ENCODE data around the gene FBXL19.
"Not testable (repeated sequence)": the region's sequence is repeated elsewhere in the genome, so short reads cannot be mapped to it uniquely, and the experiment has no call there.

FBXL19 gene

DNA sequence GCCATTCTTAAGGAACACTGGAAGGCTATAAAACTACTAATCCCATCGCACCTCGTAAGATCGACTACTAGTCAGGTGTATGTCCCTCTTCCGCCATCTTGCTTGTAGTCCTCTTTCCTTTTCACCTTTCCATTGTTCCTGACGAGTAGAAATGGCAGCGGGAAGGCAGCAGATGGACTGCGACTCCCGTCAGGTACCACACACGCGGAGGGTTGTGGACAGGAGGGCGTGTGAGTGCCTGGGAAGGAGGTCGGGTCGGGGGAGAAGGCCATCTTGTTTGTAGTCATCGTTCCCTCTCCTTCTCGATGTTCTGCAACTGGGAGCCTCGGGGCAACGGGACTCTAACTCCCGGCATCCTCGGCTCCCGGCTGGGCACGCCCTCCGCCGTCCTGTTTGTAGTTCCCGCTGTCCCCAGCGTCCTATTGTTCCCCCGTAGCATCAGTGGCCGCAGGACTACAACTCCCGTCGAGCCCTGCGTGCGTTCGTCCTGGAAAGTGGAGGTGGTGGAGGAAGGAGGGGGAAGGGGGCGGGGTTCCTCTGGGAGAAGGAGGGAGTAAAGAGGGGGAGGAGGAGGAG lies 324 bp upstream of the FBXL19 start:
- DNase-seq, result peak; percentile 98

DNA sequence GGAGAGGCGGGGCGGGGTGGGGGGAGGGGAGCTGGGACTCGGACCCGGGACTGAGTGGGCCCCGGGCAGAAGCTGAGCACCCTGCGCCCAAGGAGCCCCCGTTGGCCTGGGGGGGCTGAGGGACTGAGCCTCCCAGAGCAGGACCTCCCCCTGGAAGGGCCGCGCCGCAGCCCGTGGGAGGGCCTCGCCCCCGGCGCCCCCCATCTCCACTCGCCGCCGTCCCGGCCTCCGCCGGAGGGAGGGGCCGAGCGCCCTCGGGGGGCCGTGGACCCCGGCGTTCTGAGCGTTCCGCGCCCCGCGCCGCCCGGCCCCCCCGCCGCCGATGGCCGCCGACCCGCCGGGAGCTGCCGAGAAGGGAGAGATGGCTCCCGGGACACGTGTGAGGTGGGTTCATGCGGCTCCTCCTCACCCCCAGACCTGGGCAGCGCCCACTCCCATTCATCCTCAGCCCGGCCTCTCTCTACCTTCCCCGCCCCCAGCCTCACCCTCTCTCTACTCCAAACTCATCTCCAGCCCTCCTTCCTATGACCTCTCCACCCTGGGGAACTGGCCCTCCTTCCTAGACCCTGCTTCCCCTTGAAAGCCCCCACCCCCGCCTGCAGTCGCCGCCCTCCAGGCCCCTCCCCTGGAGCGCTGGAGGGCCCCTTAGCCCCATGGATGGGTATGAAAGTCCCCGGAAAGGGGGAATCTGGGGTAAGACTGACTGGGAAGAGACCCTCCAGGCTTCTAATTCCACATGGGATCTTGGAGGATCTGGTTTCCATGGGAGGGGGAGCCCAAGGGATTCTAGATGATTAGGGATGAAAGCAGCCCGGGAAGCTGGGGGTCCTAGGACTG lies 922 bp downstream of the FBXL19 start:
- no peak for DNase-seq

DNA sequence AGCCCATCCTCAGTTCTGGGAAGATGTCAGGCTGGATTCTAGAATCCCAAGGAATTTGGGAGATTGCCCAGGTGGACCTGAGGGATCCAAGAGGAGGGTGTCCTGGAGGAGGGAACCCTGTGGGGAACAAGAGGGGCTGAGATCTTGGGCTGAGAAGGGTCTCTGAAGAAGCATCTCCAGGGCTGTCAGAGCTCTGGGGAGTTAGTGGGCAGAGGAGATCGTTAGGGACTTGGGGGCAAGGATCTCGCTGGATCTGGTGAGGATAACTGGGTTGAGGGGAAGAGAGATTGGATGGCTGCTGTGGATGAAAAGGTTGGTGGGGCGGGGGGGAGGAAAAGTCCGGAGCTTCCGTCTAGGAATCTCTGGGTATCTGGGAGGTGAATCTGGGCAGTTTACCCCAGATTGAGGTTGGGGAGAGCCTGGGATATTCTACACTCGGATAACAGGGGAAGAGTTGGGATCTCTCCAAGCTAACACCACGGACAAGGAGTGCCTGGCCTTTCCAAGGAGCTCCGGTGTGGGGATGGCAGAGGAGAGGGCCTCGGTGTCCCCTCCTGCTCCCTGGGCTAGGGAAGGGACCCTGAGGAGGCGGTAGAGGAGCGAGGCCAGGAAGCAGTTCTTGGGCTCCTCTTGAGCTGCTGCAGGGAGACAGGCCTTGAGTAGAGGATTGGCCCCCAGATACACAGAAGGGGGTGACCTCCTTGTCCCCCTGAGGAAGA lies 1.7 kb downstream of the FBXL19 start:
- no peak for DNase-seq

DNA sequence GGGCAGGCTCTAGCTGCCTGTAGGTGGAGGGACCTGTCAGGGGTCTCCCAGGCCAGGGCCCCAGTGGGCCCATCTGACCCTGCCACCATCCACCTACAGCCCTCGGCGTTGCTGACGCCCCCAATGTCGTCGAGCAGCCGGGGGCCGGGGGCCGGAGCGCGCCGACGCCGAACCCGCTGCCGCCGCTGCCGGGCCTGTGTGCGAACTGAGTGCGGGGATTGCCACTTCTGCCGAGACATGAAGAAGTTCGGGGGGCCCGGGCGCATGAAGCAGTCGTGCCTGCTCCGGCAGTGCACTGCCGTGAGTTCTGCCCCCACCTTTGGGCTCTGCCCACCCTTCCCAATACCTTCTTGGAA lies 2.2 kb downstream of the FBXL19 start:
- no peak for DNase-seq

DNA sequence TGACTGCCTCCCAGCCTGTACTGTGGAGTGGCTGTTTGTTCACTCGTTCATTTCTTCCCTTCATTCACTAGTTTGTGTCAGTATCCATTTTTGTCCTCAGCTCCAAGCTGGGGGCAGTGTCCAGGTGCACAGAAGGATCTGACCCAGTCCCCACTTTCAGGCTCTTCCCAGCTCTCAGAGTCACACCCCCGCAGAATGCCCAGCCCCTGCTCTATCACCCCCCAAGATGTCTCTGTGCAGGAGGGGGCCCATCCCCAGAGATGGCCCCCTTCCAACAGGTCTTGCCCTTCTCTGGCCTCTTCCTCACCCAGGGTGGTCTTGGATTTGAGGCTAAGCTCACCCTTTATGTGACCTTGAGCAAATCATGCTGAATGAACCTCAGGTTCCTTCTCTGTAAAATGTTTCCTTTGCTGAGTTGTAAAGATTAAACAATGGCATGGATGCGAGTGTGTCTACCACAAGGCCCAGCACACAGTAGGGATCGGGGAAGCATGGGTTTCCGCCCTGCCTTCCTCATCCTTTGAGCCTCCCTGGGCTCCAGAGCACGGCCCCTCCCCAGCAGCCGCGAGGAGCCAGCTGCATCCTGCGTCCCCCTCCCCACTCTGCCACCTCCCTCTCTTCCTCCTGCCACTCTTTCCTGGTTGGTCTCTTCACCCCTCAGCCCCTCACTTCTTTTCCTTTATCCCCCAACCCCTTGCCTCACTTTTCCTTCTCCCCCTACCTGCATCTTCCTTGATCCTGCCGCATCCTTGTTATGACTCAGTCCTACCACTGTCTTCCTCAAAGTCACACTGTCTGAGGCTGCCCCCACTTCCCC lies 2.8 kb downstream of the FBXL19 start:
- no peak for DNase-seq

DNA sequence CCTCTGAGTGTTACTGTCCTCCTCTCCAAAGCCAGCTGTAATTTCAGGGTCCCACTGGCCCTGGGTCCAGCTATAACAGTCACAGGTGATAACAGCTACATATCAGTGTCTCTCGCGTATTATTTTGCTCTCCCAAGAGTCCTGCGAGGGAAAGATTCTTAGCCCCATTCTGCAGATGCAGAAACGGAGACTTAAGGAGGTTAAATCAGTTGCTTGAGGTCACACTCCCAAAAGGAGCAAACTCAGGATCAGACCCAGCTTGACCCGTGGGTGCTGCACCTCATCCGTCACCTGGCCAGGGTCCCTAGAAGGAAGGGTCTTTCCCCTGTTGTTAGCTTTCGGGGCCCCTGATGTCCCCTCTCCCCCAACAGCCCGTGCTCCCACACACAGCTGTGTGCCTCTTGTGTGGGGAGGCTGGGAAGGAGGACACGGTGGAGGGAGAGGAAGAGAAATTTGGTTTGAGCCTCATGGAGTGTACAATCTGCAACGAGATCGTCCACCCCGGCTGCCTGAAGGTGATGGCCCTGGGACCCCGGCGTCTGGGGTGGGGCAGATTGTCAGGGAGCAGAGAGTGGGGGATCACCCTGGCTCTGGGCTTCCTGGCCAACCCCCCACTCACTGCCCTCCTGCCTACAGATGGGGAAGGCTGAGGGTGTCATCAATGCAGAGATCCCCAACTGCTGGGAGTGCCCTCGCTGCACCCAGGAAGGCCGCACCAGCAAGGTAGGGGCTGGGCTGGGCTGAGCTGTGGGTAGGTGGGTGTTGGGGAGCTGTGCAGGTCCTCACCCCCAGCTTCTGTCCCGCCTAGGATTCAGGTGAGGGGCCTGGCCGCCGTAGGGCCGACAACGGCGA lies 3.8 kb downstream of the FBXL19 start:
- DNase-seq, result no peak

DNA sequence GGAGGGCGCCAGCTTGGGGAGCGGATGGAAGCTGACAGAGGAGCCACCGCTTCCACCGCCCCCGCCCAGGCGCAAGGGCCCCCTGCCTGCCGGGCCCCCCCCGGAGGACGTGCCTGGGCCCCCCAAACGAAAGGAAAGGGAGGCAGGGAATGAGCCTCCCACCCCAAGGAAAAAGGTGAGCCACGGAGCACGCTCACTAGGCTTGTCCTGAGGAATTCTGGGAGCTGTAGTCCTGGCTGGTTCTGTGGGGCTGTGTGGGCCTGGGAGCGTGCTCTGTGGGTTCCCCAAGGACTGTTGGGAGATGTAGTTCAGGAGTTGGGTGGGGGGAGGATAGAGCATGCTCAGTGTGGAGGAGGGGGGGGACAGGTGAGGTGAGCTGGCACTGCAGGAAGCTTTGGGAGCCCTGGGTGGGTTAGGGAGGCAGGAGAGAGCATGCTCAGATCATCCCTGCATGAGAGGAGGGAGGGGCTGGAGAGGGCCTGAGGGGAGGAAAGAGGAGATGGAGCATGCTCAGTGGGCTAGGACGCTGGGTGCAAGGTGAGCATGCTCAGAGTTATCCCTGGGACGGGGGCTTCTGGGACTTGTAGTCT lies 4.5 kb downstream of the FBXL19 start:
- DNase-seq, result peak in 1 of 2 experiments; percentile 19

DNA sequence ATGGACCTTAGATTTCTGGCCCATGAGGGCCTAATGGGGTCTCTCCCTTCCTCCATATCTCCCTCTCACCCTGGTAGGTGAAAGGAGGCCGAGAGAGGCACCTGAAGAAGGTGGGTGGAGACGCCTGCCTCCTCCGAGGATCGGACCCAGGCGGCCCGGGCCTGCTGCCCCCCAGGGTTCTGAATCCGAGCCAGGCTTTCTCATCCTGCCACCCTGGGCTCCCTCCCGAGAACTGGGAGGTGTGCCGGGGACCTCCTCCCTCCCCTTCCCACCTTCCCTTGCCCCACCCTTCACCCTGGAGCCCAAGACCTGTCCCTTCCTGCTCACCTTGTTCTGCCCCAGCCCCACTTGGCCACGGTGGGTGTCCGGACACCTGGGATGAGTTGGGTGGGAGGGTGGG lies 5.0 kb downstream of the FBXL19 start:
- no peak for DNase-seq

DNA sequence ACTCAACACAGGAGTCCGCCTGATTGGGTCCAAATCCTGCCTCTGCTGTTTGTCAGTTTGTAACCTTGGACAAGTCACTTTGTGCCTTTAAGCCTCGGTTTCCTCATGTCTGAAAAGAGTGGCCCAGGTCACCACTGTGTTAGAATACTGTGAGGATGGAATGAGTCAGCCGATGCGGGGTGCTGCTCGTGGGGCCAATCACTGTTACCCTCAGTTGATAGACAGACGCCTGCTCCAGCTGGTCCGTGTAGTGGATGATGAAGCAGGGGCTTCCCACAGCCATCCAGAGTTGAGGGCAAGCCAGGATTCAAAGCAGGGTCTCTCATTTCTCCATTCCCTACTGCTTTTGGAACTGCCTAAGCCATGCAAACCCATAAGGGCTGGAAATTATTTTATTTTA lies 5.8 kb downstream of the FBXL19 start:
- no peak for DNase-seq

DNA sequence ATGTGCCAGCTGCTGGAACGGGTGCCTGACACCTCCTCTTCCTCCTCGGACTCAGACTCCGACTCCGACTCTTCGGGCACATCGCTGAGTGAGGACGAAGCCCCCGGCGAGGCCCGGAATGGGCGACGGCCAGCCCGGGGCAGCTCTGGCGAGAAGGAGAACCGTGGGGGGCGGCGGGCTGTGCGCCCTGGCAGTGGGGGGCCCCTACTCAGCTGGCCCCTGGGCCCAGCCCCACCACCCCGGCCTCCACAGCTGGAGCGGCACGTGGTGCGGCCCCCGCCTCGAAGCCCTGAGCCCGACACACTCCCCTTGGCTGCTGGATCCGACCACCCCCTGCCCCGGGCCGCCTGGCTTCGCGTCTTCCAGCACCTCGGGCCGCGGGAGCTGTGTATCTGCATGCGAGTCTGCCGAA lies 6.8 kb downstream of the FBXL19 start:
- no peak for DNase-seq

DNA sequence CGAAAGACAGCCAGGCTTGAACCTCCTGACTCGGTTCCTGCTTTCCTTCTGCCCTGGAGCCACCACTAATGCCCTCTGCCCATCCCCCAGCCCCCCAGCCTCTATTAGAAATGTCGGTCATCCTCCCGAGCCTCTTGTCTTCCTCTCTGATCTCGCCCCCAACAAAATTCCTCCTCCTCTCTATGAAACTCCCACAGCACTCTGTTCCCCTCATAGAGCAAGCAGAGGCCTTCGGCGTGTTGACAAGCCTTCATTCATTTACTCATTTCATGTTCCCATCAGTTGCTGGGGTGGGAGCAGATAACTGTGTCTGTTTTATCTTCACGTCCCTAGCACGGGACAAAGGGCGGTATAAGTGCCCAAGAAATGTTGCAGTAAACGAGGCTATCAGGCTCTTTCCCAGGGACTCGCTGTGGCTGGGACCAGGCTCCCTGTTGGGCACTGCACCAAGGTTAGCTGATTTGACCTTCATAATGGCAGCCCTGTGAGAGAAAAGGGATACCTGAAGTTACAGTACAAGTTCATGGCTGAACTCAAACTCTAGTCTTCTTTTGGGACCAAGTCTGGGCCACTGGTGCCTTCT lies 7.8 kb downstream of the FBXL19 start:
- DNase-seq, result no peak

DNA sequence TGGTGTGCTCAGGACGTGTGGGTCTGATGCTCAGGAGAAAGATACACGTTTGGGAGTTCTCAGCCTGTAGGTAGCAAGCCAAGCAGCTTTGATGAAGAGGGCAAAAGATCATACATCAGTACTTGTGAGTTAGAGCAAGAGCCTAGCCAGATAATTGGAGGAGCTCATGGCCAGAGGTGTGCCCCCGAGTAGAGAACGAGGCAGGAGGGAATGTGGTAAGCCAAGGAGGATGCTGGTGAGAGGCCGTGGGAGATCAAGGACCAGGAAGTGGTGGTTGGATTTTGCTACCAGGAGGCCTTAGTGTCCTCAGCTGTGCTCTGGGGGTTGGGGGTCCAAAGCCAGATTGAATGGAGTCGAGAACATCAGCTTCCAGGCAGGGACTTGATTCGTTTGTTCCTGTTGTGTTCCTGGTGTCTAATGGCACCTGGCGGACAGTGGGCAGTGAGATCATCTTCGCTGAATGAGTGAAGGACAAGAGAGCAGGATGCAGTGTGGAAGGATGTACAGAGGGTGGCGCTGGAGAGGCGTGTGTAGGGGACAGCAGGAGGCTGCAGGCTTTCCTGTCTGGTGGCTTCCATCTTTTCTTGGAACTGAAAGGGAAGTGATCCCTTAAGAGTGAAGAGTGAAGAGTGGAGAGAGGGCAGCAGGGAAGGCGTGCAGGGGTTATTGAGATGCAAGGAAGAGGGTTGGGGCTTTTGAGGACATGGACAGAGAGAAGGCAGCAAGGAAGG lies 11.6 kb downstream of the FBXL19 start:
- peak; percentile 30 to 44 for DNase-seq

DNA sequence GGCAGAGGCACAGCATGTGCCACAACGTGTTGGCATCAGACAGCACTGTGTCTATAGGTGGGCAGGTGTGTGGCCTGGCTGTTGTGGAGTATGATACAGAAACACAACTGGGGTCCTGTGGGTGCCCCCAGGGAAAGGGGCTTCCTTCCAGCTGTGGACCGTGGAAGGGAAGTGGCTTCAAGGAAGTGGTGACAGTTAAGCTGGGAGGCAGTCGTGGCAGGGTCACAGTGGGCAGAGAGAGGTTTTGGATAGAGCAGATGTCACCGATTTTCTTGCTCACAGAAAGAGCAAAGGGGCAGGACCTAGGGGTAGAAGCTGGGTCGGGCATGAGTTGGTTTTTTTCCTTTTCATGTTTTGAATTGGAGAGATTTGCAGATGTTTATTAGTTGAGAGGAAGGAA lies 14.3 kb downstream of the FBXL19 start:
- no peak for DNase-seq

DNA sequence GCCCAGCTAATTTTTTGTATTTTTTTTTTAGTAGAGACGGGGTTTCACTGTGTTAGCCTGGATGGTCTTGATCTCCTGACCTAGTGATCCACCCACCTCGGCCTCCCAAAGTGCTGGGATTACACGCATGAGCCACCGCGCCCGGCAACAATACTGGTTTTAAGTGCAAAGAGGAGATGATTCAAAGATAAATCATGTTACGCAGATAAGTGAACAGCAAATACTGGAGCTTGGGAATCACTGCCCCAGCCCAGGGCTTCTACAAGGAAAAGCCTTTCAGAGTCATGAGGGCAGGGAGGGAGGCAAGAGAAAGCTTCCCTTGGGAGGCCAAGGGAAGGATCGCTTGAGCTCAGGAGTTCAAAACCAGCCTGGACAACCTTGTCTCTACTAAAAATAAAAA lies 16.2 kb downstream of the FBXL19 start:
- not testable (repeated sequence) for DNase-seq

DNA sequence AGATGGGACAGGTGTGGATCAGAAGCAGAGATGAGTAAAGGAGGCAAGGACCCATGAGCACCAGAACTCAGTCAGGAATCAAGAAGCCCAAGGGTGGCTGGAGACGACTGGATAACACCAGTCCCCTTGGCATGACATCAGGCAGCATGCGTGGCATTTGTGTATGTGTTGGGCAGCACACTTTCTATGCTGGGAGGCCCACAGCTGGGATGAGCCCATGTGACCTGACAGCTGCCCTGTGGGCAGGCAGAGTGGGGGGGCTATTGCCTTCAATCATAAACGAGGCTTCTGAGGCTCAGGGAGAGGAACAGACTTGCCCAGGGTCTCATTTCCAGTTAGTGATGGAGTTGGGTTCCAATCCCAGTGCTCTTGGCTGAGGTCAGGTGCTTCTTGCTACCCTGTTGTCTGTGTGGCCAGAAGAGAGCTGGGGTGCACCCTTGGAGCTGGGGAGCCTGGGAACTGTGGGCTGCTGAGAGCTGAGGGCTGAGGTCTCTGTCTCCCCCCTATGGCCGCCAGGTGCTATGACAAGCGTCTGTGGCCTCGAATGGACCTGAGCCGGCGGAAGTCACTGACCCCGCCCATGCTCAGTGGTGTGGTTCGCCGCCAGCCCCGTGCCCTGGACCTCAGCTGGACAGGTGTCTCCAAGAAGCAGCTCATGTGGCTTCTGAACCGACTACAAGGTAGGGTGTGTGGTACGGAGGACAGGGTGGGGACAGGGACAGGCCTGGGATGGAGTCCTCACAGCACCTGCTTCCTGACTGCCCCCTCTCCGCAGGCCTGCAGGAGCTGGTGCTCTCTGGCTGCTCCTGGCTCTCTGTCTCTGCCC lies 18.4 kb downstream of the FBXL19 start:
- peak; percentile 54 to 69 for DNase-seq

DNA sequence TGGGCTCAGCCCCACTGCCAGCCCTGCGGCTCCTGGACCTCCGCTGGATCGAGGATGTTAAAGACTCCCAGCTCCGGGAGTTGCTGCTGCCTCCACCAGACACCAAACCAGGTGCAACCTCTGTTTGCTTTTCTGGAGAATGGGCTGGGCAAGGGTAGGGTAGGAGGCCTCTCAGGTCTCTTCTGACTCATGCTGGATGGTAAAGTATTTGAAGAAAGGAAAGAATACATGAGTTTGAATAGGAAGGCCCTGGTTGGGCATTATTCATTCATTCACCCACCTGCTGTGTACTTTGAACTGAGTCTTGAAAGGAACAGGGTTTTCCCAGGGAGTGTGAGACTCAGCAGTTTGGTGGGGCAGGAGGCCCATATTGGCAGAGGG lies 19.0 kb downstream of the FBXL19 start:
- no peak for DNase-seq

DNA sequence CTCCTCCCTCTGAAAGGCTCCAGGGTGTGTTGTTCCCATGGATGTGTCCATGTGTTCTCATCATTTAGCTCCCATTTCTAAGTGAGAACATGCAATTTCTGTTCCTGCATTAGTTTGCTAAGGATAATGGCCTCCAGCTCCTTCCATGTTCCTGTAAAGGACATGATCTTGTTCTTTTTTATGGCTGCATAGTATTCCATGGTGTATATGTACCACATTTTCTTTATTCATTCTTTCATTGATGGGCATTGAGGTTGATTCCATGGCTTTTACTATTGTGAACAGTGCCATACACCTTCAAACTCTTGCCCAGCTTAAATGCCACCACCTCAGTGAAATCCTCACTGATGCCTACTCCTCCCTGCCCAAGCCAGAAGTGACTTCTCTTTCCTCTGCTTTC lies 21.0 kb downstream of the FBXL19 start:
- no peak for DNase-seq

DNA sequence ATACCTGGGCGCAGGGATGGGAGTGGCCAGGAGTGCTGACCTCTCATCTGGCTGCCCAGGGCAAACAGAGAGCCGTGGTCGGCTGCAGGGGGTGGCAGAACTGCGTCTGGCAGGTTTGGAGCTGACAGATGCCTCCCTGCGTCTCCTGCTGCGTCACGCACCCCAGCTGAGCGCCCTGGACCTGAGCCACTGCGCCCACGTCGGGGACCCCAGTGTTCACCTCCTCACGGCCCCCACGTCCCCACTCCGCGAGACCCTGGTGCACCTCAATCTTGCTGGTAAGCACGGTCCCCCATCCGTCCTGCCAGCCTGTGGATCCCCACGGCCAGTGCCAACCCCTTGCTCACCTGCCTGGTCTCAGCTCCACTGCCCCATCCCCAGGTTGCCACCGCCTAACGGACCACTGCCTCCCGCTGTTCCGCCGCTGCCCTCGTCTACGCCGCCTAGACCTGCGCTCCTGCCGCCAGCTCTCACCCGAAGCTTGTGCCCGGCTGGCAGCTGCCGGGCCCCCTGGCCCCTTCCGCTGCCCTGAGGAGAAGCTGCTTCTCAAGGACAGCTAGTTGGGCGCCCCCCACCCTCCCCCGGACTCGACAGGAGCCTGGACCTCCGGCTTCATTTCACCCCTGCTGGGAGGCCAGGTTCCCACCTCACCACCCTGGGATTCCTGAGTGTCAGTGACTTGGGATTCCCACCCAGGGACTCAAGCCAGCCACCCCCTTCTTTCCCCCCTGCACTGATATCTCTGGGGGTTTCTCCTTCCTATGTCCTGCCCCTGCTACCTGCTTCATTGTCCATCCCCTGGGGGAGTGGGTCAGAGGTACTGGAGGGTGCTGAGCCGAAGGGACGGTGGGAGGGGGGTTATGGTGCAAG lies 23.5 kb downstream of the FBXL19 start:
- DNase-seq, result no peak

DNA sequence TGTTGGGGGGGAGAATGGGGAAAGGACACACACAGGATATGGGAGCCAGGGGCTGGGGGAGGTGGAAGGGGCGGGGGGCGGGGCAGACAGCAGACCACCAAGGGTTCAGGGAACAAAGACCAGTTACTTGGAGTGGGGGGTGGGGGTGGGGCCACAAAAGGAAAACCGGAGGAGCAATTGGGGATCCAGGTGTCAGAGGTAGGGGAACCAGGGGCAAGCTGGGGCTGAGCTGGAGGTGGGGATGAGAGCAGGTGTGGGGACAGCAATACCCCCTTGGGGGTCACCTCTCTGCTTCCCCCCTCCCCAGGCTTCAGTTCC lies 24.1 kb downstream of the FBXL19 start:
- DNase-seq, result no peak
